GM12872 (cell line): ENCODE results near the gene CDKN2AIPNL.

Source experiments
- CTCF ChIP-seq: IDR thresholded peaks from 3 replicates; pipeline ENCODE4 v1.5.1; 2011; ENCODE audit warnings: low read depth, mild to moderate bottlenecking, low read length, moderate library complexity; ENCODE audit not compliant: insufficient read depth

The CDKN2AIPNL gene

GRCh38 chr5:134455466-134455865 lies 43.8 kb upstream of the CDKN2AIPNL start:
- TF ChIP-seq CTCF = no peak

GRCh38 chr5:134453016-134453415 lies 41.3 kb upstream of the CDKN2AIPNL start:
- no peak for TF ChIP-seq CTCF

- no peak for TF ChIP-seq CTCF
These were observed 40.3 kb upstream of the CDKN2AIPNL start for GRCh38 chr5:134451936-134452505.

- TF ChIP-seq CTCF = no peak
These were observed 39.7 kb upstream of the CDKN2AIPNL start for GRCh38 chr5:134451225-134451935.

GRCh38 chr5:134450374-134450773 lies 38.7 kb upstream of the CDKN2AIPNL start:
- no peak for TF ChIP-seq CTCF

GRCh38 chr5:134449167-134449566 lies 37.5 kb upstream of the CDKN2AIPNL start:
- no peak for TF ChIP-seq CTCF

GRCh38 chr5:134447815-134448520 lies 36.3 kb upstream of the CDKN2AIPNL start:
- no peak for TF ChIP-seq CTCF
